Effector memory CD4-positive, alpha-beta T cell (primary cell): Measurements from ENCODE around the gene KRT3.

Source experiments
- DNase-seq, 3 donors: peaks; one replicate each; pipeline ENCODE4 v3.0.0-alpha.2; 2020
- H3K27ac ChIP-seq: 2 replicates; pipeline ENCODE4 v1.7.0; 2013; ENCODE audit warnings: mild to moderate bottlenecking, low read length, moderate library complexity; ENCODE audit not compliant: insufficient read depth, poor library complexity, severe bottlenecking
- H3K27me3 ChIP-seq: replicated peaks from 2 replicates; pipeline ENCODE4 v1.7.0; 2013; ENCODE audit warnings: mild to moderate bottlenecking, low read length; ENCODE audit not compliant: insufficient read depth, control insufficient read depth, poor library complexity, severe bottlenecking
- H3K36me3 ChIP-seq: 2 replicates; pipeline ENCODE4 v1.7.0; 2013; ENCODE audit warnings: mild to moderate bottlenecking, low read length, moderate library complexity; ENCODE audit not compliant: control insufficient read depth, insufficient read depth
- H3K4me1 ChIP-seq: 2 replicates; pipeline ENCODE4 v1.7.0; 2013; ENCODE audit warnings: low read length, mild to moderate bottlenecking; ENCODE audit not compliant: control insufficient read depth, insufficient read depth, poor library complexity, severe bottlenecking
- H3K4me3 ChIP-seq: 2 replicates; pipeline ENCODE4 v1.7.0; 2013; ENCODE audit warnings: low read length, low read depth, mild to moderate bottlenecking; ENCODE audit not compliant: insufficient read depth, poor library complexity, severe bottlenecking
- H3K9me3 ChIP-seq: 2 replicates; pipeline ENCODE4 v1.7.0; 2013; ENCODE audit warnings: mild to moderate bottlenecking, low read length, moderate library complexity; ENCODE audit not compliant: control insufficient read depth

Gene KRT3

GRCh38 chr12:52781399-52782082 is 14.4 kb downstream of the KRT3 start:
- no peak for DNase-seq
- Histone ChIP-seq H3K9me3 (no peaks in the 10 kb centered on the region), H3K27me3 (no peaks in the 10 kb centered on the region), H3K27ac (no peak overlapping the region), H3K4me1 (no peaks in the 10 kb centered on the region), H3K36me3 (no peaks in the 10 kb centered on the region), H3K4me3 (no peak overlapping the region)

DNA sequence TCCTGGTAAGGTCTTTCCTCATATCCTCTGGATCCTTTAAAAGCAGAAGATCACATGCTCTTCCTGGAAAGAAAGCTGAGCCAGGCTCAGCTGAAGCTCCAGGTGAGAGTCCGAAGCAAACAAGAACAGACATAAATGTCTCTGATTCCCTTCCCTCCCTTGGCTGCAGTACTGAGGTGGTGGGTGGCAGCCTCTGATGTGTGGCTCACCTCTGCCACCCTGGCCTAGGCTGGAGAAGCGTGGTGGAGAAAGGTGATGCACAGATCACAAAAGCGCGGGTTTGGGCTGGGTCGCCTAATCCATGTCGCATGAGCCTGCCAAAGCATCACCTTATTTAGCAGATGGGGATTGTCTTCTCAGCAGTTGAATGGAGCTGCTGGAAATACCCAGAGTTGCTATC is 16.0 kb downstream of the KRT3 start:
- no peak overlapping the region for H3K27ac ChIP-seq
- no peak overlapping the region for H3K4me3 ChIP-seq
- no peak for DNase-seq
- no peaks in the 10 kb centered on the region for H3K36me3 ChIP-seq
- no peaks in the 10 kb centered on the region for H3K4me1 ChIP-seq
- no peaks in the 10 kb centered on the region for H3K9me3 ChIP-seq
- no peaks in the 10 kb centered on the region for H3K27me3 ChIP-seq

DNA sequence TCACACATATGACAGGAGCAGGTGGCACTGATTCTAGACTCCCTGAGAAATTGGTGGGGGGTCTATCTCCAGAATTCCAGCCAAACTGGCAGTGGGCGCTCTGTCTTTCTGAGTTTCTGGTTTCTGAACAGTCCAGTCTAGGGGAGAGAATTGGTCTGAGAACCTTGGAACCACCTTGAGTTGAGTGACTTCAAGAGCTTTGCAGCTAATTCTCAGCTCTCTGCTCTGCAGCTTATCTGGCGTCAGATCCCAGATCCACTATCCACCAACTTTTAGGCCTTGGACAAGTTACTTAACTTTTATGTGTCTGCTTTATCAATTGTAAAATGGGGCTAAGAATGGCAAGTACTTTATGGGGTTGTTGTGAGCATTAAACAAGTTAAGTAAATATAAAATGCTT is 17.1 kb downstream of the KRT3 start:
- no peaks in the 10 kb centered on the region for H3K27me3 ChIP-seq
- no peaks in the 10 kb centered on the region for H3K9me3 ChIP-seq
- no peaks in the 10 kb centered on the region for H3K4me1 ChIP-seq
- no peaks in the 10 kb centered on the region for H3K36me3 ChIP-seq
- H3K4me3 ChIP-seq: no peak overlapping the region
- no peak overlapping the region for H3K27ac ChIP-seq
- no peak for DNase-seq

- Histone ChIP-seq H3K27ac (no peak overlapping the region), H3K4me3 (no peak overlapping the region), H3K27me3 (no peaks in the 10 kb centered on the region), H3K4me1 (no peaks in the 10 kb centered on the region), H3K9me3 (no peaks in the 10 kb centered on the region), H3K36me3 (no peaks in the 10 kb centered on the region)
- DNase-seq: no peak
These were observed 18.4 kb downstream of the KRT3 start for GRCh38 chr12:52777566-52777965.

GRCh38 chr12:52776913-52777395 is 19.0 kb downstream of the KRT3 start, which contains the start of gene KRT76:
Gene KRT76, minus strand, starts transcription at chr12:52777345. Its CDS starts 54 bp downstream, at chr12:52777291.
- DNase-seq: no peak
- Histone ChIP-seq H3K9me3 (no peaks in the 10 kb centered on the region), H3K27ac (no peak within 1 kb of the TSS), H3K27me3 (no peaks in the 10 kb centered on the region), H3K4me1 (no peaks in the 10 kb centered on the region), H3K4me3 (no peak within 1 kb of the TSS), H3K36me3 (no peaks in the 10 kb centered on the region)

- no peaks in the 10 kb centered on the region for H3K27me3 ChIP-seq
- H3K9me3 ChIP-seq: no peaks in the 10 kb centered on the region
- no peak overlapping the region for H3K27ac ChIP-seq
- DNase-seq: no peak
- no peak overlapping the region for H3K4me3 ChIP-seq
- H3K36me3 ChIP-seq: no peaks in the 10 kb centered on the region
- no peaks in the 10 kb centered on the region for H3K4me1 ChIP-seq
These were observed 19.5 kb downstream of the KRT3 start for GRCh38 chr12:52776435-52776834.

DNA sequence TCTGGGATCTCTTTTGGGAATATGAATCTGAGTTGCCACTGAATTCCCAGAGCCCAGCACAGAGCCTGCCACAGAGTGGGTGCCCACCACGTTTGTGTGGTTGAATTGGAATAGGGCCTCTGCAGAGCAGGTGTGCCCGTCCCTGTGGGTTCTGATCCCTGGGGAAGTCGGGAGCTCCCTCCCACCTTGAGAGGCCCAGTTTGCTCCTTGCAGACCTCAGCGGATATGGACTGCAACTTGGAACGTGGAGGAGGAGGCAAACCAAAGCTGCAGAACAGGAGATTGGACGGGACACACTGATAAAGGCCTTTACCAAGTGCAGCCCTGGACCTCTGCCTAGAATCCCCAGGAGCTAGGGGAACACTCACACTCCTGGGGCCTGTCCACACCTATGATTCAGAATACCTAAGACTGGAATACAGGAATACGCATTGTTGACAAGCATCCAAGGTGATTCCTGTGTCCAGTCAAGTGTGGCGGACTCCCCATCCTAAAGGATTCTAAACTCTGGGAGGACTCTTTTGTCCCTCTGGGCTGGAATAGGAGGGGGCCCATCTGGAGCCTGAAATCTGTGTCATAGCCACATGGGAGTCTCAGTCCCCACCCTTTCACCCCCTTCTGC is 21.2 kb downstream of the KRT3 start:
- Histone ChIP-seq H3K36me3 (no peaks in the 10 kb centered on the region), H3K27me3 (no peaks in the 10 kb centered on the region), H3K4me1 (no peaks in the 10 kb centered on the region), H3K4me3 (no peak overlapping the region), H3K27ac (no peak overlapping the region), H3K9me3 (no peaks in the 10 kb centered on the region)
- no peak for DNase-seq

- H3K27me3 ChIP-seq: no peaks in the 10 kb centered on the region
- no peak overlapping the region for H3K27ac ChIP-seq
- no peak overlapping the region for H3K4me3 ChIP-seq
- no peak for DNase-seq
- H3K36me3 ChIP-seq: no peaks in the 10 kb centered on the region
- no peaks in the 10 kb centered on the region for H3K9me3 ChIP-seq
- no peaks in the 10 kb centered on the region for H3K4me1 ChIP-seq
These were observed 23.1 kb downstream of the KRT3 start for GRCh38 chr12:52772772-52773171.

- no peak for DNase-seq
- H3K4me3 ChIP-seq: no peak overlapping the region
- no peaks in the 10 kb centered on the region for H3K4me1 ChIP-seq
- no peaks in the 10 kb centered on the region for H3K36me3 ChIP-seq
- H3K27ac ChIP-seq: no peak overlapping the region
- no peaks in the 10 kb centered on the region for H3K9me3 ChIP-seq
- H3K27me3 ChIP-seq: no peaks in the 10 kb centered on the region
These were observed 23.7 kb downstream of the KRT3 start for GRCh38 chr12:52772188-52772587.

DNA sequence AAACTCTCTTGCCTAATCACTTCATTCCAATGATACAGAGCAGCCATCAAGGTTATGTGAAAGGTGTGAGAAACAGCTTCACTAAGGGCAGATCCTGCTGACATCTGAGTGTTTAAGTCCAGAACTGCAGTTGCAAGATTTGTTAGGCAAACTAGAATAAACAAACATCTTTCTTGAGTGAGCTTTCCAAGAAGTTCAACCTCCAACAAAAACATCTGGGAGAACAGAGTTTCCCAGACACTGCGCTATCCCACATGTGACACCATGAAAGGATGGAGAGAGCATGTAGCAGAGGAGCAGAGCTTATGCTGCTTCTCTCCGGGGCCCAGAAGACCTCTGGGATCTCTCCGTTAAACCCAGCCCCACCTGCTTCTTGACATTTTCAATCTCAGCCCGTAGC is 24.4 kb downstream of the KRT3 start:
- Histone ChIP-seq H3K27me3 (no peaks in the 10 kb centered on the region), H3K36me3 (no peaks in the 10 kb centered on the region), H3K4me1 (no peaks in the 10 kb centered on the region), H3K9me3 (no peaks in the 10 kb centered on the region), H3K27ac (no peak overlapping the region), H3K4me3 (no peak overlapping the region)
- no peak for DNase-seq
